Erythroblast (primary cell): ENCODE data around the gene RAB2B.

Source experiments
- GATA1 ChIP-seq: IDR thresholded peaks from 2 replicates; pipeline ENCODE4 v1.6.1; 2011; ENCODE audit warnings: low read depth, mild to moderate bottlenecking, control low read depth, low read length, moderate library complexity
- POLR2A ChIP-seq: IDR thresholded peaks from 2 replicates; pipeline ENCODE4 v1.6.1; 2011; ENCODE audit warnings: mild to moderate bottlenecking, low read length

GRCh38 chr14:21467616-21468015, 9.1 kb downstream of the RAB2B start:
- TF ChIP-seq POLR2A (no peak), GATA1 (no peak)
